ENCODE results near the gene RNF38.

Gene RNF38

DNA sequence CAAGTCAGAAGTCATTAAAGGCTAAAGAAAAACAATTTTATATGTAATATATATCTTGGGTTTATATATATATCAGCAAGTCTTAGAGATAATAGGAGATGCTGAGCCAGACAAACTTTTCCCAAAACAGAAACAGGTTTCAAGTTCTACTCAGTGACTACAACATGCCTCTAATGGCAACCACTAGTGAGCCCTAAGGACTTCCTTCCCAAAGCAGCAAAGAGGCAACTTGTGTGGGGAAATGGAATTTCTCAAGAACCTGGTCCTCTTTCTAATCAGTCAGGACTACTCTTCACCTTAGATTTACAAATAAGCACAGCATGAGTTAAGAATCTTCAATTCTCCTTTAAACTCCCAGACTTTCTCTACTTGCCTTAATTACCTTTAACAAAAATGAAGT lies 17.6 kb downstream of the RNF38 start:
- Histone ChIP-seq H3K4me3 (ENCODE audit: low read depth, low read length) (no peak overlapping the region), H3K9me3 (ENCODE audit: control insufficient read depth, insufficient read depth, low read depth, low read length) (no peaks in the 10 kb centered on the region), H3K27me3 (ENCODE audit: control insufficient read depth, insufficient read depth, low read length) (no peaks in the 10 kb centered on the region), H3K9ac (ENCODE audit: low read length) (no peak overlapping the region), H3K27ac (ENCODE audit: low read depth, low read length) (no peak overlapping the region), H3K4me1 (ENCODE audit: control insufficient read depth, insufficient read depth, low read length) (peaks cover 39% of the 10 kb centered on the region), H3K36me3 (ENCODE audit: control insufficient read depth, insufficient read depth, low read length) (peaks cover 2% of the 10 kb centered on the region; the same call in 1 of the 2 replicates)

DNA sequence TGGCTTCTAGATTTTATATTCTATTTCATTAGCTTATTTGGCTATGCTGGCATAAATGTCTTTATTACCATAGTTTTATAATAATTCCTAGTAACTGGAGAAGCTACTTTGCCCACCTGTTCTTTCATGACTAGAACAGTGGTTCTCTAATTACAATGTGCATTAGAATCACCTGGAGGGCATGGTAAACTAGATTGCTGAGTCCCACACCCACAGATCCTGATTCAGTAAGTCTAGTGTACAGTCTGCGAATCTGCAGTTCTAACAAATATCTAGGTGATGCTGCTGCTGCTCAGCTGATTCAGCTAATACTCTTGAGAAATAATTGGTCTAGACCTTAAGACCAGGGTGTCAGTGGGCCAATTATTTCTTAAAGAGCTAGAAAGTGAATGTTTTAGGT lies 35.5 kb downstream of the RNF38 start:
- Histone ChIP-seq H3K27me3 (ENCODE audit: control insufficient read depth, insufficient read depth, low read length) (no peaks in the 10 kb centered on the region), H3K4me1 (ENCODE audit: control insufficient read depth, insufficient read depth, low read length) (no peaks in the 10 kb centered on the region), H3K4me3 (ENCODE audit: low read depth, low read length) (no peak overlapping the region), H3K36me3 (ENCODE audit: control insufficient read depth, insufficient read depth, low read length) (peaks cover 68% of the 10 kb centered on the region), H3K27ac (ENCODE audit: low read depth, low read length) (no peak overlapping the region), H3K9me3 (ENCODE audit: control insufficient read depth, insufficient read depth, low read depth, low read length) (no peaks in the 10 kb centered on the region), H3K9ac (ENCODE audit: low read length) (no peak overlapping the region)

DNA sequence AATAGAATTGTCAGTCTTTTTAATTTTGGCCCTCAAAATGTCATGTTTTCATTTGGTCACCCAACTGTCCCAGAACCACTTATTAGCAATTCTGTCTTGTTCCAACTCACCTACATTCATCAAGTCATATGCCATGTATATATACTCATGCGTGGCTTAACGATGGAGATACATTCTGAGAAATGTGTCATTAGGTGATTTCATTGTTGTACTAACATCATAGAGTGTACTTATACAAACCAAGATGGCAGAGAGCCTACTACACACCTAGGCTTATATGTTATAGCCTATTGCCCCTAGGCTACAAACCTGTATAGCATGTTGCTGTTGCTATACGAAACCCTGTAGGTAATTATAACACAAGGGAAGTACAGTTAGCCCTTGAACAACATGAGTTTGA lies 36.6 kb downstream of the RNF38 start:
- Histone ChIP-seq H3K36me3 (ENCODE audit: control insufficient read depth, insufficient read depth, low read length) (peaks cover 60% of the 10 kb centered on the region), H3K9me3 (ENCODE audit: control insufficient read depth, insufficient read depth, low read depth, low read length) (no peaks in the 10 kb centered on the region)

GRCh38 chr9:36358486-36358885 lies 41.6 kb downstream of the RNF38 start:
- no peak overlapping the region for H3K9ac ChIP-seq (ENCODE audit: low read length)
- H3K27me3 ChIP-seq (ENCODE audit: control insufficient read depth, insufficient read depth, low read length): no peaks in the 10 kb centered on the region
- no peak overlapping the region for H3K27ac ChIP-seq (ENCODE audit: low read depth, low read length)
- H3K4me3 ChIP-seq (ENCODE audit: low read depth, low read length): no peak overlapping the region
- no peaks in the 10 kb centered on the region for H3K9me3 ChIP-seq (ENCODE audit: control insufficient read depth, insufficient read depth, low read depth, low read length)
- H3K4me1 ChIP-seq (ENCODE audit: control insufficient read depth, insufficient read depth, low read length): no peaks in the 10 kb centered on the region
- H3K36me3 ChIP-seq (ENCODE audit: control insufficient read depth, insufficient read depth, low read length): peaks cover 61% of the 10 kb centered on the region

More for the DNA sequence above, 36.6 kb downstream of the RNF38 start:
- Histone ChIP-seq H3K27me3 (ENCODE audit: control insufficient read depth, insufficient read depth, low read length) (no peaks in the 10 kb centered on the region), H3K4me3 (ENCODE audit: low read depth, low read length) (no peak overlapping the region), H3K4me1 (ENCODE audit: control insufficient read depth, insufficient read depth, low read length) (no peaks in the 10 kb centered on the region), H3K9ac (ENCODE audit: low read length) (no peak overlapping the region), H3K27ac (ENCODE audit: low read depth, low read length) (no peak overlapping the region)

- Histone ChIP-seq H3K27me3 (ENCODE audit: control insufficient read depth, insufficient read depth, low read length) (no peaks in the 10 kb centered on the region), H3K36me3 (ENCODE audit: control insufficient read depth, insufficient read depth, low read length) (peaks cover 62% of the 10 kb centered on the region), H3K9me3 (ENCODE audit: control insufficient read depth, insufficient read depth, low read depth, low read length) (no peaks in the 10 kb centered on the region), H3K9ac (ENCODE audit: low read length) (no peak overlapping the region), H3K4me3 (ENCODE audit: low read depth, low read length) (no peak overlapping the region), H3K27ac (ENCODE audit: low read depth, low read length) (no peak overlapping the region), H3K4me1 (ENCODE audit: control insufficient read depth, insufficient read depth, low read length) (no peaks in the 10 kb centered on the region)
Observed at GRCh38 chr9:36357639-36358038, 42.4 kb downstream of the RNF38 start.

DNA sequence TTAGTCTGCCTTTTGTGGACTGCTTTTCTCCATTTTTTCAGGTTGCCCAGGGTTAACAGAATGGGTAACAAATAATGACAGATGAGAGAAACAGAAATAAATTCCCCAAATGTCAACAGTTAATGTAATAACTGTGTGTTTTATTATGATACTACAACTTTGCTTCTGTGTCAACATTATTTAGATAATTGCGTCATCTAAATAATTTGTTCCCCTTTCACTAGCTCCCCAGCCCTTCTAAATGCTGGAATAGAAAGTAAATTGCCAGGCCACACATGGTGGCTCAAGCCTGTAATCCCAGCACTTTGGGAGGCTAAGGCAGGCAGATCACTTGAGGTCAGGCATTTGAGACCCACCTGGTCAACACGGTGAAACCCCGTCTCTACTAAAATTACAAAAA lies 53.5 kb downstream of the RNF38 start:
- Histone ChIP-seq H3K4me1 (ENCODE audit: control insufficient read depth, insufficient read depth, low read length) (no peaks in the 10 kb centered on the region), H3K9ac (ENCODE audit: low read length) (no peak overlapping the region), H3K4me3 (ENCODE audit: low read depth, low read length) (no peak overlapping the region), H3K27ac (ENCODE audit: low read depth, low read length) (no peak overlapping the region), H3K36me3 (ENCODE audit: control insufficient read depth, insufficient read depth, low read length) (peaks cover 94% of the 10 kb centered on the region), H3K27me3 (ENCODE audit: control insufficient read depth, insufficient read depth, low read length) (no peaks in the 10 kb centered on the region), H3K9me3 (ENCODE audit: control insufficient read depth, insufficient read depth, low read depth, low read length) (no peaks in the 10 kb centered on the region)

- H3K4me1 ChIP-seq (ENCODE audit: control insufficient read depth, insufficient read depth, low read length): no peaks in the 10 kb centered on the region
- H3K9ac ChIP-seq (ENCODE audit: low read length): no peak overlapping the region
- H3K27me3 ChIP-seq (ENCODE audit: control insufficient read depth, insufficient read depth, low read length): no peaks in the 10 kb centered on the region
- H3K27ac ChIP-seq (ENCODE audit: low read depth, low read length): no peak overlapping the region
- no peaks in the 10 kb centered on the region for H3K9me3 ChIP-seq (ENCODE audit: control insufficient read depth, insufficient read depth, low read depth, low read length)
- H3K36me3 ChIP-seq (ENCODE audit: control insufficient read depth, insufficient read depth, low read length): peaks cover 93% of the 10 kb centered on the region
- no peak overlapping the region for H3K4me3 ChIP-seq (ENCODE audit: low read depth, low read length)
Observed at GRCh38 chr9:36345103-36345846, 54.8 kb downstream of the RNF38 start.

- Histone ChIP-seq H3K4me1 (ENCODE audit: control insufficient read depth, insufficient read depth, low read length) (no peaks in the 10 kb centered on the region), H3K4me3 (ENCODE audit: low read depth, low read length) (no peak overlapping the region), H3K36me3 (ENCODE audit: control insufficient read depth, insufficient read depth, low read length) (peaks cover 92% of the 10 kb centered on the region), H3K9me3 (ENCODE audit: control insufficient read depth, insufficient read depth, low read depth, low read length) (no peaks in the 10 kb centered on the region), H3K27ac (ENCODE audit: low read depth, low read length) (no peak overlapping the region), H3K27me3 (ENCODE audit: control insufficient read depth, insufficient read depth, low read length) (no peaks in the 10 kb centered on the region), H3K9ac (ENCODE audit: low read length) (no peak overlapping the region)
Observed at GRCh38 chr9:36341936-36342577, 58.0 kb downstream of the RNF38 start.

DNA sequence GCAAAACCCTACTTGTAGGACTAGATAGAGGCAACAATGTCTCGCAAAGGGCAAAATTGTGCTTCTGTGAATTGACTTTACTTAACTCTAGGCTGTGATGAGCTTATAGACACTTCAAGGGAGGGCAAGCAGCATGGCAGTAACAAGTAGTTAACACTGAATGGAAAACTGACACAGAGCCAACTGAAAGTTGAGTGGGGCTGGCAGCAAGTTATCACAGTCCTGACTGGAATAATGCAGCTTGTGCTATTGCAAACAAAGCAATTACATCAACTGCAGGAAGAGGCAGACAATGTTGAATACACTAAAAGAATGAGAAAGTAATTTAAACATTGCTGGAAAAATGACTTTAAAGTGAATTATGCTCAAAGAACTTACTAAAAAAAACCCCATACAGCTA lies 62.2 kb downstream of the RNF38 start:
- Histone ChIP-seq H3K36me3 (ENCODE audit: control insufficient read depth, insufficient read depth, low read length) (peaks cover 72% of the 10 kb centered on the region), H3K4me1 (ENCODE audit: control insufficient read depth, insufficient read depth, low read length) (no peaks in the 10 kb centered on the region), H3K4me3 (ENCODE audit: low read depth, low read length) (no peak overlapping the region), H3K9ac (ENCODE audit: low read length) (no peak overlapping the region), H3K9me3 (ENCODE audit: control insufficient read depth, insufficient read depth, low read depth, low read length) (no peaks in the 10 kb centered on the region), H3K27ac (ENCODE audit: low read depth, low read length) (no peak overlapping the region), H3K27me3 (ENCODE audit: control insufficient read depth, insufficient read depth, low read length) (no peaks in the 10 kb centered on the region)

DNA sequence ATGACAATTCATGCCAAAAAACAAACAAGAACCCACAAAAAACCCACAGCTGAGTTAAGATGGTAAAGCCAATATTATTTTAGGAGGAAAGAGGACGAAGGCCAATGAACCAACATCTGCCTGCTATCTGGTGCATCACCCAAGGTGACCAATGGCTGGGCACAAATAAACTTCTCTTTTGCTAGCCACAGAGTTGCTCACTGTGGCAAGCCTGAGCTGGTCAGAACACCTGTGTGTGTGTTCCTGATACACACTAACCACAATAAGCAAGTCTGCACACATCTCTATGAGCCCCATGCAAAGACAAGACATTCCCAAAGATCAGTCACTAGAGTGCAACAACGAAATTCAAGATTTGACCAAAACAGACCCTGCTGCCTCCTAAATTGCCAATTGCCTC lies 63.1 kb downstream of the RNF38 start:
- Histone ChIP-seq H3K9me3 (ENCODE audit: control insufficient read depth, insufficient read depth, low read depth, low read length) (no peaks in the 10 kb centered on the region), H3K27me3 (ENCODE audit: control insufficient read depth, insufficient read depth, low read length) (no peaks in the 10 kb centered on the region), H3K4me1 (ENCODE audit: control insufficient read depth, insufficient read depth, low read length) (no peaks in the 10 kb centered on the region), H3K36me3 (ENCODE audit: control insufficient read depth, insufficient read depth, low read length) (peaks cover 63% of the 10 kb centered on the region), H3K9ac (ENCODE audit: low read length) (no peak overlapping the region), H3K27ac (ENCODE audit: low read depth, low read length) (no peak overlapping the region), H3K4me3 (ENCODE audit: low read depth, low read length) (no peak overlapping the region)

DNA sequence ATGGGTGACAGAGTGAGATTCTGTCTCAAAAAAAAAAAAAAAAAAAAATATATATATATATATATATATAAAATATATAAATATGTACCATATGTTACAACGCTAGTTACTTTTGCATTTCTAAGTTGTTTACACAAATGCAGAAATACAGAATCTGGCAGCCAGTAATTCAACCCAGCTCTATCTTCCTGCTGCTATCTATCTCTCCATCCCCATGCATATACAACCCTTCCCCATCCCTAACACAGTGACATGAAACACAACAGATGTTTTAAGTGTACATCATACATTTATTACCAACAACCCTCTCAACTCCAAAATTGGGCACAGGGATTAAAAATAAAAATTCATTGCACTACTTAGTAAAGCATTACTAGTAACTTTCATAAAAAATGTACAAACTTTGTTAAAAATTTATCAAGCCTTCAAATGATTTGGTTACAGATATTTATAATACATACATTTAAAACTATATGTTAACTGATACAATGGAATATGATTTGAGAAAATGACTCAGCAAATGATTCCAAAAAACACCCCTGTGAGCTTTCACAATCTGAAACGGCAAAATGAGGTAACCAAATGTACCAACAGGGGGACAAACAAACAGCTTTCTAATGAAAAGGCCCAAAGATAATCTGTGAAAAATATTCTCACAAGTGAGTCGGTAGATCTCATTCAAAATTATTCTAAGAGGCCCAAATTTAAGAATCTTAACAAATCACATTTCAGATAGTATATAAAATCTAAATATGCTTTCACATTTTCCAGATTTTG lies 63.8 kb downstream of the RNF38 start:
- Histone ChIP-seq H3K9me3 (ENCODE audit: control insufficient read depth, insufficient read depth, low read depth, low read length) (no peaks in the 10 kb centered on the region), H3K4me3 (ENCODE audit: low read depth, low read length) (no peak overlapping the region), H3K27me3 (ENCODE audit: control insufficient read depth, insufficient read depth, low read length) (no peaks in the 10 kb centered on the region), H3K9ac (ENCODE audit: low read length) (no peak overlapping the region), H3K27ac (ENCODE audit: low read depth, low read length) (no peak overlapping the region), H3K4me1 (ENCODE audit: control insufficient read depth, insufficient read depth, low read length) (no peaks in the 10 kb centered on the region), H3K36me3 (ENCODE audit: control insufficient read depth, insufficient read depth, low read length) (peaks cover 58% of the 10 kb centered on the region)
